GM23338 (cell line): ENCODE measurements around the gene ERC1. TPM values are rescaled to one million over a fixed set of nuclear protein-coding genes. Genes with fewer than 3 reads are reported as not detected.

Source experiments
- ATAC-seq: fragments of 200-7000 bp; cut with Tn5 transposase; 3 replicates; pipeline ENCODE4 v1.9.1; 2020
- DNase-seq: peaks from one replicate; pipeline ENCODE4 v3.0.0-alpha.2; 2015; ENCODE audit warnings: low spot score
- H2AFZ ChIP-seq: fragments of 200-600 bp; sonication (generic); 2 replicates; pipeline ENCODE4 v1.8.0; 2016; ENCODE audit warnings: antibody characterized with exemption, mild to moderate bottlenecking, moderate library complexity
- H3F3A ChIP-seq: fragments of 200-600 bp; sonication (generic); replicated peaks from 2 replicates; pipeline ENCODE4 v1.8.0; 2017; ENCODE audit warnings: antibody characterized with exemption, mixed run types, low read depth
- H3K27ac ChIP-seq: fragments of 200-600 bp; sonication (generic); 2 replicates; pipeline ENCODE4 v1.6.1; 2016; ENCODE audit warnings: low read depth
- H3K27me3 ChIP-seq: fragments of 200-600 bp; sonication (generic); 2 replicates; pipeline ENCODE4 v1.8.0; 2016; ENCODE audit warnings: mild to moderate bottlenecking, mixed run types, moderate library complexity; ENCODE audit not compliant: insufficient read depth
- H3K36me3 ChIP-seq: fragments of 200-600 bp; sonication (generic); 2 replicates; pipeline ENCODE4 v1.8.0; 2016; ENCODE audit warnings: mild to moderate bottlenecking; ENCODE audit not compliant: insufficient read depth
- H3K4me1 ChIP-seq: fragments of 200-600 bp; sonication (generic); 2 replicates; pipeline ENCODE4 v1.8.0; 2016; ENCODE audit warnings: mild to moderate bottlenecking, moderate library complexity; ENCODE audit not compliant: insufficient read depth
- H3K4me2 ChIP-seq: fragments of 200-600 bp; sonication (generic); 2 replicates; pipeline ENCODE4 v1.7.1; 2017; ENCODE audit warnings: mixed run types
- H3K4me3 ChIP-seq: fragments of 200-600 bp; sonication (generic); 2 replicates; pipeline ENCODE4 v1.6.1; 2016; ENCODE audit warnings: mixed run types
- H3K79me2 ChIP-seq: fragments of 200-600 bp; sonication (generic); replicated peaks from 2 replicates; pipeline ENCODE4 v1.8.0; 2017; ENCODE audit warnings: mild to moderate bottlenecking; ENCODE audit not compliant: insufficient read depth
- H3K9me2 ChIP-seq: fragments of 200-600 bp; sonication (generic); 2 replicates; pipeline ENCODE4 v1.8.0; 2017; ENCODE audit not compliant: insufficient read depth
- H4K20me1 ChIP-seq: fragments of 200-600 bp; sonication (generic); replicated peaks from 2 replicates; pipeline ENCODE4 v1.8.0; 2017; ENCODE audit warnings: mild to moderate bottlenecking; ENCODE audit not compliant: insufficient read depth
- H3K27ac Mint-ChIP-seq: 2 replicates; pipeline ENCODE4 v1.8.0; 2020; ENCODE audit warnings: inconsistent platforms, mild to moderate bottlenecking, moderate library complexity, mixed read lengths
- H3K27me3 Mint-ChIP-seq: 3 replicates; pipeline ENCODE4 v1.8.0; 2022; ENCODE audit warnings: low read depth, mild to moderate bottlenecking, moderate library complexity, mixed read lengths, inconsistent platforms; ENCODE audit not compliant: insufficient read depth, poor library complexity
- H3K36me3 Mint-ChIP-seq: 3 replicates; pipeline ENCODE4 v1.8.0; 2021; ENCODE audit warnings: low read depth, mild to moderate bottlenecking, inconsistent platforms, moderate library complexity, mixed read lengths
- H3K4me1 Mint-ChIP-seq: 3 replicates; pipeline ENCODE4 v1.8.0; 2020; ENCODE audit warnings: mild to moderate bottlenecking, inconsistent platforms, mixed read lengths
- H3K4me3 Mint-ChIP-seq: 3 replicates; pipeline ENCODE4 v1.8.0; 2021; ENCODE audit warnings: moderate library complexity, mild to moderate bottlenecking, inconsistent platforms, mixed read lengths
- H3K9me3 Mint-ChIP-seq: 3 replicates; pipeline ENCODE4 v1.8.0; 2020; ENCODE audit warnings: moderate library complexity, mild to moderate bottlenecking, inconsistent platforms, mixed read lengths
- CREB1 ChIP-seq: fragments of 250-450 bp; sonication (Bioruptor Pico); IDR thresholded peaks from 2 replicates; pipeline ENCODE4 v1.5.0; 2020; ENCODE audit warnings: low read depth, mild to moderate bottlenecking, moderate library complexity
- EZH2phosphoT487 ChIP-seq: fragments of 200-600 bp; sonication (generic); IDR thresholded peaks from one replicate; pipeline ENCODE4 v1.8.1; 2018; ENCODE audit warnings: antibody characterized with exemption; ENCODE audit not compliant: unreplicated experiment
- JUNB ChIP-seq: IDR thresholded peaks from one replicate; pipeline ENCODE4 v1.6.1; 2016; ENCODE audit warnings: antibody characterized with exemption; ENCODE audit not compliant: unreplicated experiment
- POLR2AphosphoS5 ChIP-seq: IDR thresholded peaks from 2 replicates; pipeline ENCODE4 v1.6.1; 2016; ENCODE audit warnings: antibody characterized with exemption, low read depth
- STAT1 ChIP-seq: IDR thresholded peaks from one replicate; pipeline ENCODE4 v1.6.1; 2016; ENCODE audit warnings: antibody characterized with exemption; ENCODE audit not compliant: unreplicated experiment
- ZNF114 ChIP-seq: fragments of 250-450 bp; sonication (Bioruptor Pico); IDR thresholded peaks from 2 replicates; pipeline ENCODE4 v1.5.0; 2020; ENCODE audit warnings: mild to moderate bottlenecking, moderate library complexity
- ZNF331 ChIP-seq: fragments of 250-450 bp; sonication (Bioruptor Pico); IDR thresholded peaks from 2 replicates; pipeline ENCODE4 v1.5.0; 2020; ENCODE audit warnings: low read depth, mild to moderate bottlenecking, moderate library complexity
- polyA plus RNA-seq: library from polyadenylated mRNA; unstranded; fragments of >200 nt; fragmentation: Nextera tagmentation; extraction: Ambion mirVana; gene quantifications from 2 replicates; pipeline ENCODE4 v1.2.1, GENCODE V29; 2016
- total RNA-seq: library from RNA; depleted of rRNA; stranded (reverse); fragments of >200 nt; shearing (Covaris generic); gene quantifications from 2 replicates; pipeline ENCODE4 v1.2.3, GENCODE V29; 2014
- TF ChIP-seq, protein P1 (sequence below): IDR thresholded peaks from 2 replicates; pipeline ENCODE4 v1.6.1; 2016; ENCODE audit warnings: antibody characterized with exemption
- TF ChIP-seq, protein P2 (sequence below): fragments of 250-450 bp; sonication (Bioruptor Pico); IDR thresholded peaks from 2 replicates; pipeline ENCODE4 v1.5.0; 2020; ENCODE audit warnings: mild to moderate bottlenecking, moderate library complexity

Gene ERC1
- total and polyA plus RNA-seq, 2 experiments from 2014 or later, result 28.1 to 35.3 TPM

DNA sequence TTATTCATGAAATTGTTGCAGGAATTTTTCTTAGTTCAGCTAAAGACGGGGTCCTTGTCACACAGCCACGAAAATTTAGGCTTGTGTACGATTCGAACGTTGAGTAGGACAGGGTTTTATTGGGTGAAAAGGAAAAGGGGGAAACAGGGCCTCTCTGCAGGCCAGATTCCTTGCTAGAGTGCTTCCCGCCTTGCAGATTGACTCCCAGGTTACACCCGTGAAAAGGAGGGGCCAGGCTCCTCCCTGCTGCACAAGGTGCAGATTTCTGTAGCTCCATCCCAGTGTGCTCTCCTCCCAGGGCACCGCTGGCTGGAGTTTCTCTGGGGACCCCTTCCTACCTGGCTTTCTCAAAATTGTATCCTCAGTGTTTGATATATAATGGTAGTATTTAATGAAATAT, 221.5 kb downstream of the ERC1 start (continued):
- TF ChIP-seq ZNF331 (CRISPR knock-in tag), result no peak
- TF ChIP-seq, protein P1, sequence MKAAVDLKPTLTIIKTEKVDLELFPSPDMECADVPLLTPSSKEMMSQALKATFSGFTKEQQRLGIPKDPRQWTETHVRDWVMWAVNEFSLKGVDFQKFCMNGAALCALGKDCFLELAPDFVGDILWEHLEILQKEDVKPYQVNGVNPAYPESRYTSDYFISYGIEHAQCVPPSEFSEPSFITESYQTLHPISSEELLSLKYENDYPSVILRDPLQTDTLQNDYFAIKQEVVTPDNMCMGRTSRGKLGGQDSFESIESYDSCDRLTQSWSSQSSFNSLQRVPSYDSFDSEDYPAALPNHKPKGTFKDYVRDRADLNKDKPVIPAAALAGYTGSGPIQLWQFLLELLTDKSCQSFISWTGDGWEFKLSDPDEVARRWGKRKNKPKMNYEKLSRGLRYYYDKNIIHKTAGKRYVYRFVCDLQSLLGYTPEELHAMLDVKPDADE, result no peak
- TF ChIP-seq EZH2phosphoT487, result no peak
- TF ChIP-seq POLR2AphosphoS5, result no peak
- TF ChIP-seq, protein P2, sequence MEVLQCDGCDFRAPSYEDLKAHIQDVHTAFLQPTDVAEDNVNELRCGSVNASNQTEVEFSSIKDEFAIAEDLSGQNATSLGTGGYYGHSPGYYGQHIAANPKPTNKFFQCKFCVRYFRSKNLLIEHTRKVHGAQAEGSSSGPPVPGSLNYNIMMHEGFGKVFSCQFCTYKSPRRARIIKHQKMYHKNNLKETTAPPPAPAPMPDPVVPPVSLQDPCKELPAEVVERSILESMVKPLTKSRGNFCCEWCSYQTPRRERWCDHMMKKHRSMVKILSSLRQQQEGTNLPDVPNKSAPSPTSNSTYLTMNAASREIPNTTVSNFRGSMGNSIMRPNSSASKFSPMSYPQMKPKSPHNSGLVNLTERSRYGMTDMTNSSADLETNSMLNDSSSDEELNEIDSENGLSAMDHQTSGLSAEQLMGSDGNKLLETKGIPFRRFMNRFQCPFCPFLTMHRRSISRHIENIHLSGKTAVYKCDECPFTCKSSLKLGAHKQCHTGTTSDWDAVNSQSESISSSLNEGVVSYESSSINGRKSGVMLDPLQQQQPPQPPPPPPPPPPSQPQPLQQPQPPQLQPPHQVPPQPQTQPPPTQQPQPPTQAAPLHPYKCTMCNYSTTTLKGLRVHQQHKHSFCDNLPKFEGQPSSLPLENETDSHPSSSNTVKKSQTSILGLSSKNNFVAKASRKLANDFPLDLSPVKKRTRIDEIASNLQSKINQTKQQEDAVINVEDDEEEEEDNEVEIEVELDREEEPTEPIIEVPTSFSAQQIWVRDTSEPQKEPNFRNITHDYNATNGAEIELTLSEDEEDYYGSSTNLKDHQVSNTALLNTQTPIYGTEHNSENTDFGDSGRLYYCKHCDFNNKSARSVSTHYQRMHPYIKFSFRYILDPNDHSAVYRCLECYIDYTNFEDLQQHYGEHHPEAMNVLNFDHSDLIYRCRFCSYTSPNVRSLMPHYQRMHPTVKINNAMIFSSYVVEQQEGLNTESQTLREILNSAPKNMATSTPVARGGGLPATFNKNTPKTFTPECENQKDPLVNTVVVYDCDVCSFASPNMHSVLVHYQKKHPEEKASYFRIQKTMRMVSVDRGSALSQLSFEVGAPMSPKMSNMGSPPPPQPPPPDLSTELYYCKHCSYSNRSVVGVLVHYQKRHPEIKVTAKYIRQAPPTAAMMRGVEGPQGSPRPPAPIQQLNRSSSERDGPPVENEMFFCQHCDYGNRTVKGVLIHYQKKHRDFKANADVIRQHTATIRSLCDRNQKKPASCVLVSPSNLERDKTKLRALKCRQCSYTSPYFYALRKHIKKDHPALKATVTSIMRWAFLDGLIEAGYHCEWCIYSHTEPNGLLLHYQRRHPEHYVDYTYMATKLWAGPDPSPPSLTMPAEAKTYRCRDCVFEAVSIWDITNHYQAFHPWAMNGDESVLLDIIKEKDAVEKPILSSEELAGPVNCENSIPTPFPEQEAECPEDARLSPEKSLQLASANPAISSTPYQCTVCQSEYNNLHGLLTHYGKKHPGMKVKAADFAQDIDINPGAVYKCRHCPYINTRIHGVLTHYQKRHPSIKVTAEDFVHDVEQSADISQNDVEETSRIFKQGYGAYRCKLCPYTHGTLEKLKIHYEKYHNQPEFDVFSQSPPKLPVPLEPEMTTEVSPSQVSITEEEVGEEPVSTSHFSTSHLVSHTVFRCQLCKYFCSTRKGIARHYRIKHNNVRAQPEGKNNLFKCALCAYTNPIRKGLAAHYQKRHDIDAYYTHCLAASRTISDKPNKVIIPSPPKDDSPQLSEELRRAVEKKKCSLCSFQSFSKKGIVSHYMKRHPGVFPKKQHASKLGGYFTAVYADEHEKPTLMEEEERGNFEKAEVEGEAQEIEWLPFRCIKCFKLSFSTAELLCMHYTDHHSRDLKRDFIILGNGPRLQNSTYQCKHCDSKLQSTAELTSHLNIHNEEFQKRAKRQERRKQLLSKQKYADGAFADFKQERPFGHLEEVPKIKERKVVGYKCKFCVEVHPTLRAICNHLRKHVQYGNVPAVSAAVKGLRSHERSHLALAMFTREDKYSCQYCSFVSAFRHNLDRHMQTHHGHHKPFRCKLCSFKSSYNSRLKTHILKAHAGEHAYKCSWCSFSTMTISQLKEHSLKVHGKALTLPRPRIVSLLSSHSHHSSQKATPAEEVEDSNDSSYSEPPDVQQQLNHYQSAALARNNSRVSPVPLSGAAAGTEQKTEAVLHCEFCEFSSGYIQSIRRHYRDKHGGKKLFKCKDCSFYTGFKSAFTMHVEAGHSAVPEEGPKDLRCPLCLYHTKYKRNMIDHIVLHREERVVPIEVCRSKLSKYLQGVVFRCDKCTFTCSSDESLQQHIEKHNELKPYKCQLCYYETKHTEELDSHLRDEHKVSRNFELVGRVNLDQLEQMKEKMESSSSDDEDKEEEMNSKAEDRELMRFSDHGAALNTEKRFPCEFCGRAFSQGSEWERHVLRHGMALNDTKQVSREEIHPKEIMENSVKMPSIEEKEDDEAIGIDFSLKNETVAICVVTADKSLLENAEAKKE, result no peak
- no peak for TF ChIP-seq ZNF114 (CRISPR knock-in tag)
- TF ChIP-seq JUNB, result no peak
- no peak for TF ChIP-seq STAT1

DNA sequence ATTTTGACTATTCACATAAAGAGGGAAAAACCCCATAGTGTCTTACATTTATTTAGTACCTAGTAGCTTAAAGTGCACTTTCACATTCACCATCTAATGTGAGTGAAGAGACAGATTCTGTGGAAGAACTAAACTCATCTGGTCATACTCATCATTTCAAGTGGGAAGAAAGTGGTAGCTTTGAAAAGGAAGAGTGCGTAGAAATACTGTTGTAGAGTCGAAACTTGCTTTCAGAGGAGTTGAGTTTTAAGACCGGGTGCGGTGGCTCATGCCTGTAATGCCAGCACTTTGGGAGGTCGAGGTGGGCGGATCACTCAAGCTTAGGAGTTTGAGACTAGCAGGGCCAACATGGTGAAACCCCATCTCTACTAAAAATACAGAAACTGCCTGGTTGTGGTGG, 222.2 kb downstream of the ERC1 start:
- H3K27ac Mint-ChIP-seq, result no peak overlapping the region
- Histone ChIP-seq H3K9me2 (no peaks in the 10 kb centered on the region), H3K79me2 (no peaks in the 10 kb centered on the region), H3K4me3 (no peak overlapping the region), H3K36me3 (no peaks in the 10 kb centered on the region), H4K20me1 (no peaks in the 10 kb centered on the region), H2AFZ (no peak overlapping the region), H3K4me1 (peaks cover 21% of the 10 kb centered on the region), H3K27me3 (no peaks in the 10 kb centered on the region), H3K4me2 (no peak overlapping the region), H3F3A (no peaks in the 10 kb centered on the region), H3K27ac (no peak overlapping the region)
- H3K27me3 Mint-ChIP-seq, result no peaks in the 10 kb centered on the region
- H3K4me1 Mint-ChIP-seq, result peaks cover 10% of the 10 kb centered on the region
- no peaks in the 10 kb centered on the region for H3K9me3 Mint-ChIP-seq
- no peaks in the 10 kb centered on the region for H3K36me3 Mint-ChIP-seq
- ATAC-seq (no peak), DNase-seq (no peak)
- no peak overlapping the region for H3K4me3 Mint-ChIP-seq
- TF ChIP-seq, protein P2, result no peak
- TF ChIP-seq CREB1 (CRISPR knock-in tag), result no peak
